ENCODE measurements around the gene GIPC2. TPM values are rescaled to one million over a fixed set of nuclear protein-coding genes. Genes with fewer than 3 reads are reported as not detected.
"Not testable (repeated sequence)": the region's sequence is repeated elsewhere in the genome, so short reads cannot be mapped to it uniquely, and the experiment has no call there.

GIPC2 gene
- 0.17 TPM for polyA plus RNA-seq (2013, experiment 1 of 2; ENCODE audit: insufficient read length)
- 0.11 TPM for polyA plus RNA-seq (2013, experiment 2 of 2; ENCODE audit: insufficient read length)

DNA sequence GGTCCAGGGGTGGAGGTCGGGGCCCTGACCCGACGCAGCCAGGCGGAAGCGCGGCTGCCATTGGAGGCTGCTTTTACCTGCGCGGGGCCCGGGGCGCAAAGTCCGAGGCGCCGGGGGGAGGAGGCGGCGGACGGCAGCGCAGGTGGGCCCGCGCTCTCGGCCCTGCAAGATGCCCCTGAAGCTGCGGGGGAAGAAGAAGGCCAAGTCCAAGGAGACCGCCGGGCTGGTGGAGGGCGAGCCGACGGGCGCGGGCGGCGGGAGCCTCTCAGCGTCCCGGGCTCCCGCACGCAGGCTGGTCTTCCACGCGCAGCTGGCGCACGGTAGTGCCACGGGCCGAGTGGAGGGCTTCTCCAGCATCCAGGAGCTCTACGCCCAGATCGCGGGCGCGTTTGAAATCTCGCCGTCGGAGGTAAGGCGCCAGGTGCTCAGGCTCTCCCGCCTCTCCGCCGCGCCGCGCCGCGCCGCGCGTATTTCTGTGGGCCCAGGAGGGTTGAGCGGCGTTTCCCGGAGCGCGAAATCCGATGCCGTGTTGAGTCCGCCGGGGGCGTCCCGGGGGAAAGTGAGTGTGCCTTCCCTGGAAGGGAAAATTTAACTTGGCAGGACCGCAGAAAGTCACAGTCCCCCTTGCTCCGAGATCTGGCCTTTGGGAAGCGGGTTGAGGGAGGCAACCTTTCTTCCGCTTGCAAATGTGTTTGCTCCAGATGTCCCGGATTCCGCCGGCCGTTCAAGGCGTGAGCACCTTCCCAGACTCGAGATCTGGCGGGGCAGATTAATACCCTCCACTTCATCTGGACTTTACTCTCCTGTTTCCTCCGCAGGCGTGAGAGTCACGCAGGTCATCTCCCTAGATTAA lies at the start of gene GIPC2:
GIPC2 (plus strand) TSS at position 41 of the 853 bp plus-strand sequence; CDS start at position 170, 129 bp downstream.
- peak; percentile 17 for DNase-seq

- DNase-seq: no peak
These were observed 49.0 kb upstream of the GIPC2 start for GRCh38 chr1:77996734-77997133.

- DNase-seq: not testable (repeated sequence)
These were observed 45.2 kb upstream of the GIPC2 start for GRCh38 chr1:78000536-78000935.

- no peak for DNase-seq
These were observed 42.6 kb upstream of the GIPC2 start for GRCh38 chr1:78003070-78003746.

GRCh38 chr1:78003882-78004718 lies 41.7 kb upstream of the GIPC2 start:
- DNase-seq: peak; percentile 90

DNA sequence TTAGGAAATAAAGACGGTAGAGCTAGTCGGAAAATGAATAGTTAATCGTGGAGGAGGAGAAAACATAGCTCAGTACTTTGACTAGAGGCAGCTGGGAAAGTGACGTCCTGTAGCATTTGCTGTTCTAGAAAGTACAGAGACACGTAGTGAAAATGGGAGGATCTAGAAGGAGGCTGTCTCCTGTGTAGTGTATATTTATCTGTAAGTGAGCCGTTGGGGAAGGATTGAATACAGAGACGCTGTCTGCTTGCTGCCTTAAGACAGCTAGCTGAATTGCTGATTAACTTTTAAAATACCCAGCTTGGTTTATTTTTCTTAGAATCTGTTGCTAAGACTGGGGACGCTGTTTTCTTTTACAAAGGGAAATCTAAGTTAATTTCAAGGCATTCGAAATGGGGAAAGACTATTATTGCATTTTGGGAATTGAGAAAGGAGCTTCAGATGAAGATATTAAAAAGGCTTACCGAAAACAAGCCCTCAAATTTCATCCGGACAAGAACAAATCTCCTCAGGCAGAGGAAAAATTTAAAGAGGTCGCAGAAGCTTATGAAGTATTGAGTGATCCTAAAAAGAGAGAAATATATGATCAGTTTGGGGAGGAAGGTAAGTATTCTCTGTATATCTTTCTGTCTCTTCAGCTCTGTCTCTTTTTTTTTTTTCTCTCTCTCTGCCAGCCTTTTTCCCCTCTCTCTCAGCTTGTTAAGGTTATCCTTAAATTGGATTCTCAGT lies 40.9 kb upstream of the GIPC2 start, which contains the start of gene DNAJB4:
DNAJB4 (plus strand) TSS at position 221 of the 729 bp plus-strand sequence; CDS start at position 393, 172 bp downstream.
- peak; percentile 98 for DNase-seq

DNA sequence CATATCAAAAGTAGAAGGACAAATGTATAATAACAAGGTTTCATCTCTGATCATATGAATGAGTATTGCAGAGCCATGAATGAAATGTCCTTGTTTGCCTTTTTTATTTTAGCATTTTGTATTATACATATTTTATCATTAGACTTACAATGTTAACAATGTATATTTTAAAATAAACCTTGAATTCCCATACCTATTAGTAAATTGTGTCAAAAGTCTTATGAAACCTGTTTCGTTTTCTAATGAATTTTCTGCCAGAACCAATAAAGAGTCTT lies 40.4 kb upstream of the GIPC2 start:
- no peak for DNase-seq

DNA sequence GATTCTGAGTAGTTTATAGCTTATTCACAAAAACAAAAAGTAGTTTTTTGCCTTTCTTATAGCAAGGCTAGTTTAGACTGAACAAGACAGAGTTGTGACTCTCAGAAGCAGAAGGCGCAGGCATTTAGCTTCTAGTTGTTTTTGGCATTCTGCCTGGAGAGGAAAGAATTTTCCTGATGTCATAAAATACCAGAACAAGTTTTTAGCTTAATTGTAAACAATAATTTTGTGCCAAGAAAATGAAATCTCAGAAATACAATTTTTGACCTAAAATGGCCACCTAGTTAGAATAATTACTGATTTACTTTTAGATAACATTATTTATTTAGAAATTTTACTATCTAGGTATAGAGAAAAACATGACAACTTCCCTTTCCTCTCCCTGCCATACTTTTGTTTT lies 40.0 kb upstream of the GIPC2 start:
- DNase-seq: peak; percentile 90

GRCh38 chr1:78006521-78006920 lies 39.2 kb upstream of the GIPC2 start:
- DNase-seq: no peak

GRCh38 chr1:78007677-78008341 lies 38.0 kb upstream of the GIPC2 start:
- DNase-seq: no peak

GRCh38 chr1:78009276-78009675 lies 36.5 kb upstream of the GIPC2 start:
- no peak for DNase-seq

GRCh38 chr1:78009836-78010235 lies 35.9 kb upstream of the GIPC2 start:
- peak; percentile 53 for DNase-seq

- DNase-seq: no peak
These were observed 34.7 kb upstream of the GIPC2 start for GRCh38 chr1:78011050-78011449.

- DNase-seq: no peak
These were observed 30.6 kb upstream of the GIPC2 start for GRCh38 chr1:78015148-78015547.

- no peak for DNase-seq
These were observed 26.7 kb upstream of the GIPC2 start for GRCh38 chr1:78019024-78019423.

GRCh38 chr1:78021134-78021533 lies 24.6 kb upstream of the GIPC2 start:
- DNase-seq: not testable (repeated sequence)

GRCh38 chr1:78029793-78030192 lies 16.0 kb upstream of the GIPC2 start:
- no peak for DNase-seq

- DNase-seq: no peak
These were observed 12.6 kb upstream of the GIPC2 start for GRCh38 chr1:78032996-78033796.

- no peak for DNase-seq
These were observed 12.0 kb upstream of the GIPC2 start for GRCh38 chr1:78033797-78034172.

- DNase-seq: no peak
These were observed 10.6 kb upstream of the GIPC2 start for GRCh38 chr1:78035121-78035520.

- DNase-seq: no peak
These were observed 9.3 kb upstream of the GIPC2 start for GRCh38 chr1:78036450-78036849.

All from fibroblast of skin of abdomen (primary cell).